Measurements from ENCODE around the gene P2RY6.
A peak's percentile ranks its signal among the peaks of the same experiment; 100 is the strongest.

Gene P2RY6

GRCh38 chr11:73320763-73321603 lies 48.8 kb downstream of the P2RY6 start:
- DNase-seq, result no peak

- DNase-seq, result no peak
Measured at GRCh38 chr11:73321604-73322381, 49.7 kb downstream of the P2RY6 start.

GRCh38 chr11:73322382-73323306 lies 50.5 kb downstream of the P2RY6 start:
- no peak for DNase-seq

- DNase-seq, result no peak
Measured at GRCh38 chr11:73323464-73323863, 51.3 kb downstream of the P2RY6 start.

GRCh38 chr11:73324116-73324515 lies 52.0 kb downstream of the P2RY6 start:
- DNase-seq, result no peak

- no peak for DNase-seq
Measured at GRCh38 chr11:73324665-73325035, 52.5 kb downstream of the P2RY6 start.

GRCh38 chr11:73325036-73325981 lies 53.2 kb downstream of the P2RY6 start:
- no peak for DNase-seq

GRCh38 chr11:73326929-73327811 lies 55.0 kb downstream of the P2RY6 start:
- no peak for DNase-seq

- no peak for DNase-seq
Measured at GRCh38 chr11:73327812-73328364, 55.8 kb downstream of the P2RY6 start.

- DNase-seq, result no peak
Measured at GRCh38 chr11:73330569-73331093, 58.5 kb downstream of the P2RY6 start.

- no peak for DNase-seq
Measured at GRCh38 chr11:73331138-73331916, 59.2 kb downstream of the P2RY6 start.

- no peak for DNase-seq
Measured at GRCh38 chr11:73333173-73333572, 61.0 kb downstream of the P2RY6 start.

- DNase-seq, result no peak
Measured at GRCh38 chr11:73333640-73334383, 61.7 kb downstream of the P2RY6 start.

GRCh38 chr11:73334384-73335203 lies 62.5 kb downstream of the P2RY6 start:
- no peak for DNase-seq

- peak in 1 of 2 experiments; percentile 60 for DNase-seq
Measured at GRCh38 chr11:73335204-73335923, 63.2 kb downstream of the P2RY6 start.

- DNase-seq, result no peak
Measured at GRCh38 chr11:73337846-73338245, 65.7 kb downstream of the P2RY6 start.

- DNase-seq, result no peak
Measured at GRCh38 chr11:73338279-73338678, 66.1 kb downstream of the P2RY6 start.

All from cerebellar nuclear complex (tissue), 1 donor.